SIG-M5 treated with dmso at 0.1 percent for 504 hours (cell line): ENCODE measurements around the gene TBX6.

Source experiments
- DNase-seq: peaks from one replicate; lab custom pipeline; 2025; ENCODE audit not compliant: unreplicated experiment; lab: John Stamatoyannopoulos, UW

TBX6 gene

GRCh38 chr16:30114411-30114810, 22.7 kb upstream of the TBX6 start:
- DNase-seq: no peak

- no peak for DNase-seq
These were observed 22.1 kb upstream of the TBX6 start for GRCh38 chr16:30113711-30114333.

- no peak for DNase-seq
These were observed 21.4 kb upstream of the TBX6 start, which contains the start of gene GDPD3 for GRCh38 chr16:30113031-30113710. Gene GDPD3 (minus strand): TSS chr16:30113537. CDS start chr16:30113478, 59 bp downstream.

GRCh38 chr16:30112197-30113030, 20.7 kb upstream of the TBX6 start:
- DNase-seq: no peak

GRCh38 chr16:30110661-30111060, 18.9 kb upstream of the TBX6 start:
- DNase-seq: no peak

- DNase-seq: no peak
These were observed 16.5 kb upstream of the TBX6 start for GRCh38 chr16:30108059-30108850.

GRCh38 chr16:30104492-30104891, 12.8 kb upstream of the TBX6 start:
- DNase-seq: peak; percentile 30

- DNase-seq: no peak
These were observed 12.4 kb upstream of the TBX6 start for GRCh38 chr16:30104090-30104489.

GRCh38 chr16:30096862-30097563, 5.3 kb upstream of the TBX6 start:
- no peak for DNase-seq

GRCh38 chr16:30096105-30096861, 4.6 kb upstream of the TBX6 start, which contains the start of gene YPEL3:
Gene YPEL3 (minus strand): TSS chr16:30096213. CDS start chr16:30095482, 731 bp downstream.
- DNase-seq: no peak

- DNase-seq: no peak
These were observed 3.7 kb upstream of the TBX6 start for GRCh38 chr16:30095166-30096078.

GRCh38 chr16:30094541-30095165, 2.9 kb upstream of the TBX6 start:
- no peak for DNase-seq

- peak; percentile 97 for DNase-seq
These were observed 768 bp upstream of the TBX6 start for GRCh38 chr16:30092373-30093010.

- DNase-seq: no peak
These were observed 953 bp downstream of the TBX6 start for GRCh38 chr16:30090610-30091331.

GRCh38 chr16:30088832-30089624, 2.7 kb downstream of the TBX6 start:
- no peak for DNase-seq

GRCh38 chr16:30088237-30088831, 3.4 kb downstream of the TBX6 start:
- no peak for DNase-seq
